HT1080 (cell line): Measurements from ENCODE around the gene RABGGTA. TPM values are rescaled to one million over a fixed set of nuclear protein-coding genes. Genes with fewer than 3 reads are reported as not detected.

Experiments
- DNase-seq: peaks from one replicate; pipeline ENCODE4 v3.0.0-alpha.2; 2015; ENCODE audit warnings: low read depth
- total RNA-seq: library from RNA; depleted of rRNA; stranded (reverse); fragments of >200 nt; shearing (Covaris generic); gene quantifications from 2 replicates; pipeline ENCODE4 v1.2.3, GENCODE V29; 2014

Gene RABGGTA
- total RNA-seq, 1 experiment from 2014 or later = 24.0 TPM

- no peak for DNase-seq
Measured at GRCh38 chr14:24261969-24262327, 9.4 kb downstream of the RABGGTA start.

GRCh38 chr14:24261256-24261968 lies 10.0 kb downstream of the RABGGTA start:
- DNase-seq = no peak

- no peak for DNase-seq
Measured at GRCh38 chr14:24260780-24261157, 10.6 kb downstream of the RABGGTA start.

GRCh38 chr14:24260026-24260779 lies 11.2 kb downstream of the RABGGTA start:
- no peak for DNase-seq

GRCh38 chr14:24259282-24260025 lies 11.9 kb downstream of the RABGGTA start:
- no peak for DNase-seq

- DNase-seq = no peak
Measured at GRCh38 chr14:24258548-24259265, 12.7 kb downstream of the RABGGTA start.

GRCh38 chr14:24258119-24258518 lies 13.3 kb downstream of the RABGGTA start:
- DNase-seq = no peak

GRCh38 chr14:24256960-24257359 lies 14.4 kb downstream of the RABGGTA start:
- no peak for DNase-seq

- no peak for DNase-seq
Measured at GRCh38 chr14:24255931-24256711, 15.3 kb downstream of the RABGGTA start.

GRCh38 chr14:24255438-24255837 lies 16.0 kb downstream of the RABGGTA start:
- no peak for DNase-seq

GRCh38 chr14:24254630-24255392 lies 16.6 kb downstream of the RABGGTA start:
- no peak for DNase-seq

- no peak for DNase-seq
Measured at GRCh38 chr14:24253936-24254335, 17.5 kb downstream of the RABGGTA start.

- DNase-seq = no peak
Measured at GRCh38 chr14:24252289-24253124, 18.9 kb downstream of the RABGGTA start.

- DNase-seq = no peak
Measured at GRCh38 chr14:24251880-24252288, 19.5 kb downstream of the RABGGTA start.

- DNase-seq = no peak
Measured at GRCh38 chr14:24250354-24250753, 21.0 kb downstream of the RABGGTA start.

- DNase-seq = no peak
Measured at GRCh38 chr14:24249230-24250021, 22.0 kb downstream of the RABGGTA start.

- DNase-seq = no peak
Measured at GRCh38 chr14:24247422-24247821, 24.0 kb downstream of the RABGGTA start.

GRCh38 chr14:24246765-24247212 lies 24.6 kb downstream of the RABGGTA start:
- DNase-seq = peak; percentile 10
